ENCODE results near the gene DYRK1B.
A peak's percentile ranks its signal among the peaks of the same experiment; 100 is the strongest.

DYRK1B gene

GRCh38 chr19:39828654-39829032 is 5.3 kb downstream of the DYRK1B start:
- H3K23ac ChIP-seq (ENCODE audit: low read depth, low read length, poor library complexity) = no peak overlapping the region
- no peak overlapping the region for H4K8ac ChIP-seq (ENCODE audit: low read depth, low read length)
- H4K91ac ChIP-seq (ENCODE audit: low read depth, low read length, poor library complexity) = no peak overlapping the region
- H2BK120ac ChIP-seq (ENCODE audit: low read depth, low read length) = no peak overlapping the region
- H3K14ac ChIP-seq (ENCODE audit: low read length) = no peak overlapping the region
- no peak overlapping the region for H3K4ac ChIP-seq (ENCODE audit: low read length)
- H2BK15ac ChIP-seq (ENCODE audit: low read length) = no peak overlapping the region
- peaks cover 43 to 78% of the 10 kb centered on the region in 2 donors for H3K36me3 ChIP-seq (replicated peaks in 1 of 2; ENCODE audit: control insufficient read depth in 2 of 2, insufficient read depth in 2 of 2, low read length in 2 of 2)
- no peak overlapping the region for H2AFZ ChIP-seq (ENCODE audit: low read length)
- peaks cover 20 to 23% of the 10 kb centered on the region in 2 donors for H3K4me1 ChIP-seq (ENCODE audit: control insufficient read depth in 2 of 2, insufficient read depth in 1 of 2, low read depth in 1 of 2, low read length in 2 of 2)
- H3K4me2 ChIP-seq (ENCODE audit: insufficient read depth, low read length, poor library complexity, severe bottlenecking) = no peak overlapping the region
- H3K79me1 ChIP-seq (ENCODE audit: low read depth, low read length) = peaks cover 20% of the 10 kb centered on the region
- no peak overlapping the region for H3K9ac ChIP-seq (ENCODE audit: low read depth, low read length, poor library complexity)
- WGBS, 2 donors (ENCODE audit: extremely low coverage in 2 of 2, insufficient read length in 2 of 2, insufficient replicate concordance in 1 of 2) = no CpG with 5 or more reads among the region's 5 CpGs
- no peaks in the 10 kb centered on the region for H3K9me3 ChIP-seq (replicated peaks in 1 of 2; ENCODE audit: control insufficient read depth in 2 of 2, insufficient read depth in 1 of 2, low read depth in 1 of 2, low read length in 2 of 2)
- H3K27ac ChIP-seq (replicated peaks; ENCODE audit: low read length) = no peak overlapping the region
- no peak overlapping the region for H2BK12ac ChIP-seq (ENCODE audit: low read length)
- no peaks in the 10 kb centered on the region for H3K27me3 ChIP-seq (ENCODE audit: control insufficient read depth in 3 of 3, insufficient read depth in 3 of 3, low read depth in 1 of 3, low read length in 3 of 3)
- DNase-seq (ENCODE audit: low spot score) = no peak
- no peak overlapping the region for H3K18ac ChIP-seq (ENCODE audit: low read length)
- no peak overlapping the region for H3K4me3 ChIP-seq (ENCODE audit: low read length in 2 of 2)
- no peak overlapping the region for H2BK5ac ChIP-seq (ENCODE audit: low read length)
- no peak overlapping the region for H2AK5ac ChIP-seq (ENCODE audit: low read depth, low read length)

GRCh38 chr19:39828015-39828653 is 5.8 kb downstream of the DYRK1B start:
- no peak overlapping the region for H3K4ac ChIP-seq (ENCODE audit: low read length)
- no peak overlapping the region for H2BK15ac ChIP-seq (ENCODE audit: low read length)
- peaks cover 43 to 78% of the 10 kb centered on the region in 2 donors for H3K36me3 ChIP-seq (replicated peaks in 1 of 2; ENCODE audit: control insufficient read depth in 2 of 2, insufficient read depth in 2 of 2, low read length in 2 of 2)
- no peak overlapping the region for H3K23ac ChIP-seq (ENCODE audit: low read depth, low read length, poor library complexity)
- H4K8ac ChIP-seq (ENCODE audit: low read depth, low read length) = no peak overlapping the region
- H3K4me1 ChIP-seq (ENCODE audit: control insufficient read depth in 2 of 2, insufficient read depth in 1 of 2, low read depth in 1 of 2, low read length in 2 of 2) = peaks cover 22 to 25% of the 10 kb centered on the region in 2 donors
- no peak overlapping the region for H2BK5ac ChIP-seq (ENCODE audit: low read length)
- WGBS, 2 donors (ENCODE audit: extremely low coverage in 2 of 2, insufficient read length in 2 of 2, insufficient replicate concordance in 1 of 2) = no CpG with 5 or more reads among the region's 26 CpGs
- H2BK120ac ChIP-seq (ENCODE audit: low read depth, low read length) = no peak overlapping the region
- H3K27me3 ChIP-seq (ENCODE audit: control insufficient read depth in 3 of 3, insufficient read depth in 3 of 3, low read depth in 1 of 3, low read length in 3 of 3) = no peaks in the 10 kb centered on the region
- H3K18ac ChIP-seq (ENCODE audit: low read length) = no peak overlapping the region
- no peak for DNase-seq (ENCODE audit: low spot score)
- H3K9ac ChIP-seq (ENCODE audit: low read depth, low read length, poor library complexity) = no peak overlapping the region
- no peak overlapping the region for H2BK12ac ChIP-seq (ENCODE audit: low read length)
- no peak overlapping the region for H3K4me2 ChIP-seq (ENCODE audit: insufficient read depth, low read length, poor library complexity, severe bottlenecking)
- no peak overlapping the region for H3K14ac ChIP-seq (ENCODE audit: low read length)
- peaks cover 22% of the 10 kb centered on the region for H3K79me1 ChIP-seq (ENCODE audit: low read depth, low read length)
- H2AK5ac ChIP-seq (ENCODE audit: low read depth, low read length) = no peak overlapping the region
- no peak overlapping the region for H2AFZ ChIP-seq (ENCODE audit: low read length)
- peak overlapping the region in 1 of 2 donors; percentile 8 for H3K4me3 ChIP-seq (ENCODE audit: low read length in 2 of 2)
- no peak overlapping the region for H4K91ac ChIP-seq (ENCODE audit: low read depth, low read length, poor library complexity)
- no peak overlapping the region for H3K27ac ChIP-seq (replicated peaks; ENCODE audit: low read length)
- H3K9me3 ChIP-seq (replicated peaks in 1 of 2; ENCODE audit: control insufficient read depth in 2 of 2, insufficient read depth in 1 of 2, low read depth in 1 of 2, low read length in 2 of 2) = no peaks in the 10 kb centered on the region

GRCh38 chr19:39827216-39827615 is 6.7 kb downstream of the DYRK1B start:
- no peaks in the 10 kb centered on the region for H3K27me3 ChIP-seq (ENCODE audit: control insufficient read depth in 3 of 3, insufficient read depth in 3 of 3, low read depth in 1 of 3, low read length in 3 of 3)
- no peak overlapping the region for H4K91ac ChIP-seq (ENCODE audit: low read depth, low read length, poor library complexity)
- WGBS, 2 donors (ENCODE audit: extremely low coverage in 2 of 2, insufficient read length in 2 of 2, insufficient replicate concordance in 1 of 2) = no CpG with 5 or more reads among the region's 13 CpGs
- no peak overlapping the region for H4K8ac ChIP-seq (ENCODE audit: low read depth, low read length)
- no peak overlapping the region for H3K4ac ChIP-seq (ENCODE audit: low read length)
- no peak overlapping the region for H2BK15ac ChIP-seq (ENCODE audit: low read length)
- H3K4me2 ChIP-seq (ENCODE audit: insufficient read depth, low read length, poor library complexity, severe bottlenecking) = no peak overlapping the region
- H2BK5ac ChIP-seq (ENCODE audit: low read length) = no peak overlapping the region
- peaks cover 43 to 73% of the 10 kb centered on the region in 2 donors for H3K36me3 ChIP-seq (replicated peaks in 1 of 2; ENCODE audit: control insufficient read depth in 2 of 2, insufficient read depth in 2 of 2, low read length in 2 of 2)
- H2AK5ac ChIP-seq (ENCODE audit: low read depth, low read length) = no peak overlapping the region
- peaks cover 21% of the 10 kb centered on the region for H3K79me1 ChIP-seq (ENCODE audit: low read depth, low read length)
- H3K4me1 ChIP-seq (ENCODE audit: control insufficient read depth in 2 of 2, insufficient read depth in 1 of 2, low read depth in 1 of 2, low read length in 2 of 2) = peaks cover 15 to 23% of the 10 kb centered on the region in 2 donors
- no peak for DNase-seq (ENCODE audit: low spot score)
- no peak overlapping the region for H3K9ac ChIP-seq (ENCODE audit: low read depth, low read length, poor library complexity)
- no peak overlapping the region for H3K18ac ChIP-seq (ENCODE audit: low read length)
- no peaks in the 10 kb centered on the region for H3K9me3 ChIP-seq (replicated peaks in 1 of 2; ENCODE audit: control insufficient read depth in 2 of 2, insufficient read depth in 1 of 2, low read depth in 1 of 2, low read length in 2 of 2)
- no peak overlapping the region for H3K14ac ChIP-seq (ENCODE audit: low read length)
- H2AFZ ChIP-seq (ENCODE audit: low read length) = no peak overlapping the region
- no peak overlapping the region for H3K4me3 ChIP-seq (ENCODE audit: low read length in 2 of 2)
- no peak overlapping the region for H2BK12ac ChIP-seq (ENCODE audit: low read length)
- H3K27ac ChIP-seq (replicated peaks; ENCODE audit: low read length) = no peak overlapping the region
- no peak overlapping the region for H2BK120ac ChIP-seq (ENCODE audit: low read depth, low read length)
- H3K23ac ChIP-seq (ENCODE audit: low read depth, low read length, poor library complexity) = no peak overlapping the region

GRCh38 chr19:39826311-39826945 is 7.5 kb downstream of the DYRK1B start:
- H3K9ac ChIP-seq (ENCODE audit: low read depth, low read length, poor library complexity) = no peak overlapping the region
- H2BK5ac ChIP-seq (ENCODE audit: low read length) = no peak overlapping the region
- no peaks in the 10 kb centered on the region for H3K9me3 ChIP-seq (replicated peaks in 1 of 2; ENCODE audit: control insufficient read depth in 2 of 2, insufficient read depth in 1 of 2, low read depth in 1 of 2, low read length in 2 of 2)
- H3K14ac ChIP-seq (ENCODE audit: low read length) = no peak overlapping the region
- H2BK120ac ChIP-seq (ENCODE audit: low read depth, low read length) = no peak overlapping the region
- H4K8ac ChIP-seq (ENCODE audit: low read depth, low read length) = no peak overlapping the region
- H4K91ac ChIP-seq (ENCODE audit: low read depth, low read length, poor library complexity) = no peak overlapping the region
- no peak overlapping the region for H3K4me2 ChIP-seq (ENCODE audit: insufficient read depth, low read length, poor library complexity, severe bottlenecking)
- H3K27ac ChIP-seq (replicated peaks; ENCODE audit: low read length) = no peak overlapping the region
- H3K4ac ChIP-seq (ENCODE audit: low read length) = no peak overlapping the region
- H3K79me1 ChIP-seq (ENCODE audit: low read depth, low read length) = peaks cover 17% of the 10 kb centered on the region
- no CpG with 5 or more reads among the region's 35 CpGs for WGBS, 2 donors (ENCODE audit: extremely low coverage in 2 of 2, insufficient read length in 2 of 2, insufficient replicate concordance in 1 of 2)
- H2BK15ac ChIP-seq (ENCODE audit: low read length) = no peak overlapping the region
- no peak for DNase-seq (ENCODE audit: low spot score)
- H2AK5ac ChIP-seq (ENCODE audit: low read depth, low read length) = no peak overlapping the region
- no peak overlapping the region for H3K18ac ChIP-seq (ENCODE audit: low read length)
- peaks cover 38 to 65% of the 10 kb centered on the region in 2 donors for H3K36me3 ChIP-seq (replicated peaks in 1 of 2; ENCODE audit: control insufficient read depth in 2 of 2, insufficient read depth in 2 of 2, low read length in 2 of 2)
- peaks cover 12 to 17% of the 10 kb centered on the region in 2 donors for H3K4me1 ChIP-seq (ENCODE audit: control insufficient read depth in 2 of 2, insufficient read depth in 1 of 2, low read depth in 1 of 2, low read length in 2 of 2)
- no peak overlapping the region for H3K4me3 ChIP-seq (ENCODE audit: low read length in 2 of 2)
- H2AFZ ChIP-seq (ENCODE audit: low read length) = no peak overlapping the region
- H3K27me3 ChIP-seq (ENCODE audit: control insufficient read depth in 3 of 3, insufficient read depth in 3 of 3, low read depth in 1 of 3, low read length in 3 of 3) = no peaks in the 10 kb centered on the region
- no peak overlapping the region for H3K23ac ChIP-seq (ENCODE audit: low read depth, low read length, poor library complexity)
- no peak overlapping the region for H2BK12ac ChIP-seq (ENCODE audit: low read length)
